ENCODE measurements around the gene CECR2.

The CECR2 gene

GRCh38 chr22:17368554-17369438 is 464 bp upstream of the CECR2 start:
- DNase-seq: peak; percentile 83

- DNase-seq: peak; percentile 48
Observed at GRCh38 chr22:17370026-17370765, 936 bp downstream of the CECR2 start.

- DNase-seq: no peak
Observed at GRCh38 chr22:17370766-17371432, 1.6 kb downstream of the CECR2 start.

- DNase-seq: no peak
Observed at GRCh38 chr22:17371448-17371847, 2.2 kb downstream of the CECR2 start.

- no peak for DNase-seq
Observed at GRCh38 chr22:17373855-17374254, 4.6 kb downstream of the CECR2 start.

GRCh38 chr22:17375914-17376614 is 6.8 kb downstream of the CECR2 start:
- no peak for DNase-seq

GRCh38 chr22:17376950-17377349 is 7.7 kb downstream of the CECR2 start:
- no peak for DNase-seq

GRCh38 chr22:17379944-17380343 is 10.7 kb downstream of the CECR2 start:
- DNase-seq: no peak

GRCh38 chr22:17380359-17381087 is 11.3 kb downstream of the CECR2 start:
- no peak for DNase-seq

GRCh38 chr22:17381192-17381913 is 12.1 kb downstream of the CECR2 start:
- no peak for DNase-seq

- DNase-seq: no peak
Observed at GRCh38 chr22:17384612-17385330, 15.5 kb downstream of the CECR2 start.

GRCh38 chr22:17387356-17387755 is 18.1 kb downstream of the CECR2 start:
- no peak for DNase-seq

GRCh38 chr22:17388235-17388634 is 19.0 kb downstream of the CECR2 start:
- no peak for DNase-seq

GRCh38 chr22:17390087-17390486 is 20.8 kb downstream of the CECR2 start:
- DNase-seq: no peak

- no peak for DNase-seq
Observed at GRCh38 chr22:17396516-17396915, 27.3 kb downstream of the CECR2 start.

GRCh38 chr22:17397756-17398547 is 28.7 kb downstream of the CECR2 start:
- no peak for DNase-seq

- DNase-seq: no peak
Observed at GRCh38 chr22:17400305-17400704, 31.0 kb downstream of the CECR2 start.

- DNase-seq: no peak
Observed at GRCh38 chr22:17401728-17402127, 32.5 kb downstream of the CECR2 start.

GRCh38 chr22:17402293-17402692 is 33.0 kb downstream of the CECR2 start:
- no peak for DNase-seq

GRCh38 chr22:17403906-17404305 is 34.6 kb downstream of the CECR2 start:
- DNase-seq: no peak

All from right hindlimb (tissue), 1 donor.